ENCODE results near the gene TRIM4.
"Not testable (repeated sequence)": the region's sequence is repeated elsewhere in the genome, so short reads cannot be mapped to it uniquely, and the experiment has no call there.

TRIM4 gene

GRCh38 chr7:99918959-99919813 lies at the start of gene TRIM4:
TSS of gene TRIM4 (minus strand) at chr7:99919530. CDS start at chr7:99919401, 129 bp downstream.
- TF ChIP-seq CTCF (IDR thresholded peaks at IDR 0.05; ENCODE audit: control insufficient read depth, extremely low read depth, insufficient read depth): peak; percentile 32

GRCh38 chr7:99958564-99959227 lies 39.4 kb upstream of the TRIM4 start:
- TF ChIP-seq CTCF (IDR thresholded peaks at IDR 0.05; ENCODE audit: control insufficient read depth, extremely low read depth, insufficient read depth): no peak
- no peak for DNase-seq (ENCODE audit: low read depth)
- no peak overlapping the region for H3K4me3 ChIP-seq (ENCODE audit: low read depth, low read length)

More at GRCh38 chr7:99918959-99919813, at the start of gene TRIM4:
- peak within 1 kb of the TSS; percentile 89 for H3K4me3 ChIP-seq (ENCODE audit: low read depth, low read length)
- peak; percentile 71 for DNase-seq (ENCODE audit: low read depth)

- H3K4me3 ChIP-seq (ENCODE audit: low read depth, low read length): no peak overlapping the region
- DNase-seq (ENCODE audit: low read depth): no peak
- TF ChIP-seq CTCF (IDR thresholded peaks at IDR 0.05; ENCODE audit: control insufficient read depth, extremely low read depth, insufficient read depth): no peak
These were observed 35.9 kb upstream of the TRIM4 start for GRCh38 chr7:99955247-99955646.

GRCh38 chr7:99954643-99955042 lies 35.3 kb upstream of the TRIM4 start:
- DNase-seq (ENCODE audit: low read depth): not testable (repeated sequence)

GRCh38 chr7:99953649-99954048 lies 34.3 kb upstream of the TRIM4 start:
- no peak overlapping the region for H3K4me3 ChIP-seq (ENCODE audit: low read depth, low read length)
- peak; percentile 32 for DNase-seq (ENCODE audit: low read depth)
- TF ChIP-seq CTCF (IDR thresholded peaks at IDR 0.05; ENCODE audit: control insufficient read depth, extremely low read depth, insufficient read depth): no peak

More at GRCh38 chr7:99954643-99955042, 35.3 kb upstream of the TRIM4 start:
- not testable (repeated sequence) for H3K4me3 ChIP-seq (ENCODE audit: low read depth, low read length)

- H3K4me3 ChIP-seq (ENCODE audit: low read depth, low read length); DNase-seq (ENCODE audit: low read depth): not testable (repeated sequence)
These were observed 33.3 kb upstream of the TRIM4 start for GRCh38 chr7:99952649-99953048.

GRCh38 chr7:99950819-99951218 lies 31.5 kb upstream of the TRIM4 start:
- not testable (repeated sequence) for H3K4me3 ChIP-seq (ENCODE audit: low read depth, low read length); DNase-seq (ENCODE audit: low read depth)

- peak; percentile 57 for TF ChIP-seq CTCF (IDR thresholded peaks at IDR 0.05; ENCODE audit: control insufficient read depth, extremely low read depth, insufficient read depth)
- DNase-seq (ENCODE audit: low read depth): peak; percentile 94
- no peak overlapping the region for H3K4me3 ChIP-seq (ENCODE audit: low read depth, low read length)
These were observed 30.4 kb upstream of the TRIM4 start for GRCh38 chr7:99949645-99950228.

All from LNCaP clone FGC (cell line).